Peyer's patch (tissue), 4 donors: ENCODE data around the gene RECK.

ENCODE experiments used
- CTCF ChIP-seq, 6 experiments: fragments of 450-650 bp in 4 of 6; fragments of 200-600 bp in 2 of 6; sonication (generic) in 1 of 6; IDR thresholded peaks; one replicate each; pipeline ENCODE4 v1.5.1; 2017 to 2019; ENCODE audit warnings: antibody characterized with exemption in 6 of 6, mild to moderate bottlenecking in 3 of 6, moderate library complexity in 1 of 6
- POLR2A ChIP-seq, 2 donors: fragments of 450-650 bp; IDR thresholded peaks; one replicate each; pipeline ENCODE4 v1.5.1; 2017; ENCODE audit warnings: antibody characterized with exemption in 2 of 2, mild to moderate bottlenecking in 2 of 2, moderate library complexity in 2 of 2

GRCh38 chr9:36170531-36170930, 133.8 kb downstream of the RECK start:
- no peak for TF ChIP-seq CTCF (IDR thresholded peaks at IDR 0.05)
- TF ChIP-seq POLR2A (IDR thresholded peaks at IDR 0.05) = no peak
